Left colon (tissue), 2 donors: ENCODE data around the gene KIF6. TPM values are rescaled to one million over a fixed set of nuclear protein-coding genes. Genes with fewer than 3 reads are reported as not detected.
A peak's percentile ranks its signal among the peaks of the same experiment; 100 is the strongest.

Source experiments
- ATAC-seq: fragments of 200-7000 bp; cut with Tn5 transposase; one replicate; pipeline ENCODE4 v1.9.1; 2020; ENCODE audit warnings: mild to moderate bottlenecking, moderate library complexity
- DNase-seq, 2 donors: peaks; one replicate each; pipeline ENCODE4 v3.0.0-alpha.2; 2020
- intact Hi-C, 2 donors: fragments of 100-400 bp; cut with DNase I in 1 of 2; cut with micrococcal nuclease in 1 of 2; formaldehyde crosslinking; loops; one replicate each; pipeline versions ENCODE4 v1.11.2 to v1.14.0; 2022; cut with DNase I, micrococcal nuclease
- total RNA-seq, 2 donors: library from RNA; stranded (reverse); fragmentation: NEBNext Ultra II Directional; extraction: Animal tissue kit (Norgen Biotek cat#: 25700); gene quantifications; one replicate each; pipeline ENCODE4 v1.2.1, GENCODE V29; 2021
- donor health status: DM: no; HTN: no; CAD: no.
- donor health status: DM: yes; HTN: yes; CAD: no.

The KIF6 gene
- total RNA-seq, 2 donors from 2014 or later = 0.14 to 0.92 TPM

- DNase-seq = no peak
- intact Hi-C loops = no loop called here
- ATAC-seq = no peak
Observed at GRCh38 chr6:39353698-39354315, 371.4 kb downstream of the KIF6 start.

- ATAC-seq (no peak), DNase-seq (no peak)
- intact Hi-C loops = no loop called here
Observed at GRCh38 chr6:39350723-39351505, 374.3 kb downstream of the KIF6 start.

GRCh38 chr6:39348740-39349139, 376.5 kb downstream of the KIF6 start:
- intact Hi-C loops = no loop called here
- no peak for ATAC-seq
- DNase-seq = no peak

GRCh38 chr6:39347906-39348585, 377.2 kb downstream of the KIF6 start:
- ATAC-seq = peak; percentile 85
- DNase-seq = peak; percentile 38 to 78
- intact Hi-C loops = no loop called here

GRCh38 chr6:39347206-39347605, 378.0 kb downstream of the KIF6 start:
- no peak for ATAC-seq
- DNase-seq = no peak
- intact Hi-C loops = no loop called here

GRCh38 chr6:39344821-39345280, 380.4 kb downstream of the KIF6 start:
- intact Hi-C loops = no loop called here
- peak in 1 of 2 donors; percentile 31 for DNase-seq
- ATAC-seq = peak; percentile 37

GRCh38 chr6:39343396-39343870, 381.8 kb downstream of the KIF6 start:
- ATAC-seq = no peak
- intact Hi-C loops = no loop called here

GRCh38 chr6:39342692-39343395, 382.4 kb downstream of the KIF6 start:
- ATAC-seq = peak; percentile 21

More at GRCh38 chr6:39343396-39343870, 381.8 kb downstream of the KIF6 start:
- no peak for DNase-seq

GRCh38 chr6:39341937-39342336, 383.3 kb downstream of the KIF6 start:
- no peak for ATAC-seq
- DNase-seq = no peak
- intact Hi-C loops = no loop called here

More at GRCh38 chr6:39342692-39343395, 382.4 kb downstream of the KIF6 start:
- no peak for DNase-seq
- intact Hi-C loops = no loop called here

- DNase-seq (no peak), ATAC-seq (no peak)
- intact Hi-C loops = no loop called here
Observed at GRCh38 chr6:39341352-39341751, 383.9 kb downstream of the KIF6 start.

- no peak for DNase-seq
- intact Hi-C loops = no loop called here
- ATAC-seq = peak; percentile 19
Observed at GRCh38 chr6:39339868-39340550, 385.2 kb downstream of the KIF6 start.

- intact Hi-C loops = no loop called here
- no peak for ATAC-seq
- no peak for DNase-seq
Observed at GRCh38 chr6:39339096-39339867, 385.9 kb downstream of the KIF6 start.

- ATAC-seq (no peak), DNase-seq (no peak)
- intact Hi-C loops = no loop called here
Observed at GRCh38 chr6:39338397-39338796, 386.8 kb downstream of the KIF6 start.

GRCh38 chr6:39335780-39336545, 389.2 kb downstream of the KIF6 start:
- intact Hi-C loops = no loop called here
- ATAC-seq (no peak), DNase-seq (peak in 1 of 2 donors; percentile 39)

GRCh38 chr6:39333644-39334438, 391.4 kb downstream of the KIF6 start:
- intact Hi-C loops = no loop called here
- DNase-seq (no peak), ATAC-seq (no peak)

- intact Hi-C loops = no loop called here
- no peak for ATAC-seq
- no peak for DNase-seq
Observed at GRCh38 chr6:39330476-39330875, 394.7 kb downstream of the KIF6 start.
